ENCODE measurements around the gene ZNF70.

DNA sequence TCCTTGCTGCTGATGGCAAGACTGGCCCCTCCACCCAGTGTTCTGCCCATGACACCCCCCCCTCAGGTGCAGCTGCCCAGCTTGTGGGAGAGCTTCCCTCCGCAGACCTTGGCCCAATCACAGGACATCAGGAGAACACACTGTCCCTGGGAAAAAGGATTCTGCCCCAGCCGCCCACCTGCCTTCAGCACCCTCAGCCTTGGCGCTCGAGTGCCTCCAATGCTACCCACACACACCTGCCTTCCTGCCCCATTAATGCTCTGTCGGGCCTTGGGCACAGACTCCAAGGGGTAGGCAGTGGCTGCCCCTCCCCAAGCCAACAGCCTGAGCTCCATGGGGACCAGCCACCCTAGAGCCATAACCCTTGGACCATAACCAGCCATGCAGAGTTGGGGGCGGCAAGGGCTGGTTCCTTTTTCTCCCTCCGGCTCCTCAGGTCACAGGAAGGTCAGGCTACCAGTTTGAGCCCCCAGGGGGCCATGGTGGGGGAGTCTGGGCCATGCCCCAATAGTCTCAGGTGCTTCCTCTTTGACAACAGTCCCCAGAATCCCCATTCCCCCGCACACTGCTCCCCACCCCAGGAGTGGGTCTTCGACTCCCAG lies 1.3 kb upstream of the ZNF70 start:
- TF ChIP-seq EP300 (IDR thresholded peaks at IDR 0.05) (no peak), POLR2A (IDR thresholded peaks at IDR 0.05) (no peak)
- TF ChIP-seq, protein P1, sequence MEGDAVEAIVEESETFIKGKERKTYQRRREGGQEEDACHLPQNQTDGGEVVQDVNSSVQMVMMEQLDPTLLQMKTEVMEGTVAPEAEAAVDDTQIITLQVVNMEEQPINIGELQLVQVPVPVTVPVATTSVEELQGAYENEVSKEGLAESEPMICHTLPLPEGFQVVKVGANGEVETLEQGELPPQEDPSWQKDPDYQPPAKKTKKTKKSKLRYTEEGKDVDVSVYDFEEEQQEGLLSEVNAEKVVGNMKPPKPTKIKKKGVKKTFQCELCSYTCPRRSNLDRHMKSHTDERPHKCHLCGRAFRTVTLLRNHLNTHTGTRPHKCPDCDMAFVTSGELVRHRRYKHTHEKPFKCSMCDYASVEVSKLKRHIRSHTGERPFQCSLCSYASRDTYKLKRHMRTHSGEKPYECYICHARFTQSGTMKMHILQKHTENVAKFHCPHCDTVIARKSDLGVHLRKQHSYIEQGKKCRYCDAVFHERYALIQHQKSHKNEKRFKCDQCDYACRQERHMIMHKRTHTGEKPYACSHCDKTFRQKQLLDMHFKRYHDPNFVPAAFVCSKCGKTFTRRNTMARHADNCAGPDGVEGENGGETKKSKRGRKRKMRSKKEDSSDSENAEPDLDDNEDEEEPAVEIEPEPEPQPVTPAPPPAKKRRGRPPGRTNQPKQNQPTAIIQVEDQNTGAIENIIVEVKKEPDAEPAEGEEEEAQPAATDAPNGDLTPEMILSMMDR (IDR thresholded peaks at IDR 0.05) = no peak
